ENCODE data around the gene MSL1. TPM values are rescaled to one million over a fixed set of nuclear protein-coding genes. Genes with fewer than 3 reads are reported as not detected.

MSL1 gene
- total RNA-seq, 1 donor, result 64.1 TPM

- H3K4me3 ChIP-seq (ENCODE audit: low read depth, low read length), result no peak overlapping the region
- no peak for TF ChIP-seq CTCF (IDR thresholded peaks at IDR 0.05; ENCODE audit: insufficient read depth, low read length)
- no peak for DNase-seq (ENCODE audit: low read depth)
Observed at GRCh38 chr17:40170325-40170724, 48.6 kb downstream of the MSL1 start.

- no peak for DNase-seq (ENCODE audit: low read depth)
- no peak for TF ChIP-seq CTCF (IDR thresholded peaks at IDR 0.05; ENCODE audit: insufficient read depth, low read length)
- H3K4me3 ChIP-seq (ENCODE audit: low read depth, low read length), result no peak overlapping the region
Observed at GRCh38 chr17:40171750-40172149, 50.0 kb downstream of the MSL1 start.

- no peak for TF ChIP-seq CTCF (IDR thresholded peaks at IDR 0.05; ENCODE audit: insufficient read depth, low read length)
- no peak overlapping the region for H3K4me3 ChIP-seq (ENCODE audit: low read depth, low read length)
Observed at GRCh38 chr17:40173091-40173777, 51.5 kb downstream of the MSL1 start.

GRCh38 chr17:40173778-40174135 lies 52.0 kb downstream of the MSL1 start:
- no peak for TF ChIP-seq CTCF (IDR thresholded peaks at IDR 0.05; ENCODE audit: insufficient read depth, low read length)
- no peak overlapping the region for H3K4me3 ChIP-seq (ENCODE audit: low read depth, low read length)
- DNase-seq (ENCODE audit: low read depth), result no peak

More at GRCh38 chr17:40173091-40173777, 51.5 kb downstream of the MSL1 start:
- no peak for DNase-seq (ENCODE audit: low read depth)

- TF ChIP-seq CTCF (IDR thresholded peaks at IDR 0.05; ENCODE audit: insufficient read depth, low read length), result no peak
- no peak for DNase-seq (ENCODE audit: low read depth)
- no peak overlapping the region for H3K4me3 ChIP-seq (ENCODE audit: low read depth, low read length)
Observed at GRCh38 chr17:40174514-40174913, 52.7 kb downstream of the MSL1 start.

- DNase-seq (ENCODE audit: low read depth), result no peak
- TF ChIP-seq CTCF (IDR thresholded peaks at IDR 0.05; ENCODE audit: insufficient read depth, low read length), result no peak
- H3K4me3 ChIP-seq (ENCODE audit: low read depth, low read length), result no peak overlapping the region
Observed at GRCh38 chr17:40175928-40176753, 54.4 kb downstream of the MSL1 start.
